Stimulated activated CD8-positive, alpha-beta memory T cell treated with anti-CD3 and anti-CD28 coated beads, Interleukin-7, amount 100 ng/mL, for 48 hours (primary cell): ENCODE measurements around the gene CAPNS2.
"Not testable (repeated sequence)": the region's sequence is repeated elsewhere in the genome, so short reads cannot be mapped to it uniquely, and the experiment has no call there.

Source experiments
- DNase-seq, 2 donors: peaks; one replicate each; pipeline ENCODE4 v3.0.0-alpha.2; 2020; ENCODE audit warnings: low read depth in 1 of 2; ENCODE audit errors: extremely low read depth in 1 of 2

CAPNS2 gene

GRCh38 chr16:55567382-55567781 is 898 bp downstream of the CAPNS2 start:
- no peak for DNase-seq

GRCh38 chr16:55568207-55568606 is 1.7 kb downstream of the CAPNS2 start:
- DNase-seq = no peak

- no peak for DNase-seq
These were observed 2.5 kb downstream of the CAPNS2 start for GRCh38 chr16:55569025-55569424.

GRCh38 chr16:55570159-55570558 is 3.7 kb downstream of the CAPNS2 start:
- no peak for DNase-seq

GRCh38 chr16:55571191-55571897 is 4.9 kb downstream of the CAPNS2 start:
- no peak for DNase-seq

GRCh38 chr16:55572439-55572838 is 6.0 kb downstream of the CAPNS2 start:
- no peak for DNase-seq

GRCh38 chr16:55574811-55575210 is 8.3 kb downstream of the CAPNS2 start:
- DNase-seq = no peak

- DNase-seq = no peak
These were observed 9.0 kb downstream of the CAPNS2 start for GRCh38 chr16:55575496-55575895.

GRCh38 chr16:55576384-55576783 is 9.9 kb downstream of the CAPNS2 start:
- no peak for DNase-seq

GRCh38 chr16:55577887-55578286 is 11.4 kb downstream of the CAPNS2 start:
- DNase-seq = no peak

GRCh38 chr16:55585631-55586030 is 19.1 kb downstream of the CAPNS2 start:
- DNase-seq = no peak

- DNase-seq = no peak
These were observed 22.3 kb downstream of the CAPNS2 start for GRCh38 chr16:55588799-55589198.

- no peak for DNase-seq
These were observed 25.8 kb downstream of the CAPNS2 start for GRCh38 chr16:55592306-55592705.

GRCh38 chr16:55597928-55598327 is 31.4 kb downstream of the CAPNS2 start:
- no peak for DNase-seq

- DNase-seq = no peak
These were observed 39.4 kb downstream of the CAPNS2 start for GRCh38 chr16:55605754-55606336.

GRCh38 chr16:55613613-55614335 is 47.3 kb downstream of the CAPNS2 start:
- DNase-seq = no peak

- no peak for DNase-seq
These were observed 48.6 kb downstream of the CAPNS2 start for GRCh38 chr16:55615071-55615470.

GRCh38 chr16:55615670-55616069 is 49.2 kb downstream of the CAPNS2 start:
- not testable (repeated sequence) for DNase-seq
